ENCODE measurements around the gene TOLLIP.
"Not testable (repeated sequence)": the region's sequence is repeated elsewhere in the genome, so short reads cannot be mapped to it uniquely, and the experiment has no call there.

The TOLLIP gene

GRCh38 chr11:1263010-1263409 is 46.4 kb downstream of the TOLLIP start:
- no peak for DNase-seq (ENCODE audit: low spot score)

DNA sequence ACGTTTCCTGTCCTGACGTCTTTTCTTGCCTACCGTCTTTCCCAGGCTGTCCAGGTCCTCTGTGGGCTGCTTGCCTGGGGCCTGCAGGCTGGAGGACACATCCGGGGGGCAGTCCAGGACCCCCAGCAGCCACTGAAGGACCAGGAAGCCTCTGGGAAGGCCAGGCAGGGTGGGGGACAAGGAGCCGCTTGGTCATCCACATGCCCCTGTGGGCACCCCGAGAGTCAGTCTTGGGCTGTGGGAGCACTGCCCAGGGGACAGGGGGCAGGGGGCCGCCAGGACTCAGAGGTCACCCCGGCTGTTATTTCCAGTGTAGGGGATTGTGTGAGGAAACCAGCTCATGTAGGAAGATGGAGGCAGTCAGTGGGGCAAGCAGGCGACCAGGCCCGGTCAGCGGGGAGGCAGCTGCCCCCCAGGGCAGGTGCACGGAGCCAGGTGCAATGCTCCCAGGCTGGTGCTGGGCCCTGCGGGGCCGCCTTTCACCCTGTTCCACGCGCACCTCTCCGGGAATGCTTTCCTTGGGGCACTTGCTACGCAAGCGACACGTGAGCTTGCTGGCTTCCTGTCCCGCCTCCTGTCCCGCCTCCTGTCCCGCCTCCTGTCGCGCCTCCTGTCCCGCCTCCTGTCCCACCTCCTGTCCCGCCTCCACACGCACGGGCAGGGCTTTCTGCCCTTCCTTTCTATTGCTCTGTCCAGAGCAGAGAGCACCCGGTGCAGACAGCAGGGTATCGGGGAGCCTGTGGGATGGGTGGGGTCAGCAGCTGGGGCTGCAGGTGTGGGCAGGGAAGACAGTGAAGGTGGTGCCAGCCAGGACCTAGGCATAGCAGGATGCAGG is 47.0 kb downstream of the TOLLIP start:
- peak; percentile 89 for DNase-seq (ENCODE audit: low spot score)

GRCh38 chr11:1261241-1262071 is 48.0 kb downstream of the TOLLIP start:
- DNase-seq (ENCODE audit: low spot score): no peak

DNA sequence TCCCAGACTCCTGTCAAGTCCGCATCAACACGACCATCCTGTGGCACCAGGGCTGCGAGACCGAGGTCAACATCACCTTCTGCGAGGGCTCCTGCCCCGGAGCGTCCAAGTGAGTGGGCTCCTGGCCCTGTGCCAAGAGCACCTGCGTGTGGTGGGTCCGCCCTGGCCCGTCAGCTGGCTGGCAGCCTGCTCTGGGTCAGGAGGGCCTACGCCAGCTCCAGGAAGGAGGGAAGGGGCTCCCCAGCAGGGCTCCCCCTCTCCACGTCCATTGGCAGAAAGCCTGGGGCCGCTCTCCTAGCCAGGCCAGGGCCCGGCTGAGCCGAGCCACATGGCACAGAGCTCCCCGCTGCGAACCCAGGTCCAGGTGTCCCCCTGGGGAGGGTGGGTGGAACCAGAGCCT is 48.8 kb downstream of the TOLLIP start:
- no peak for DNase-seq (ENCODE audit: low spot score)

- DNase-seq (ENCODE audit: low spot score): no peak
Observed at GRCh38 chr11:1260023-1260501, 49.4 kb downstream of the TOLLIP start.

GRCh38 chr11:1259561-1259960 is 49.9 kb downstream of the TOLLIP start:
- no peak for DNase-seq (ENCODE audit: low spot score)

GRCh38 chr11:1259076-1259461 is 50.4 kb downstream of the TOLLIP start:
- no peak for DNase-seq (ENCODE audit: low spot score)

- DNase-seq (ENCODE audit: low spot score): no peak
Observed at GRCh38 chr11:1258401-1259075, 50.9 kb downstream of the TOLLIP start.

DNA sequence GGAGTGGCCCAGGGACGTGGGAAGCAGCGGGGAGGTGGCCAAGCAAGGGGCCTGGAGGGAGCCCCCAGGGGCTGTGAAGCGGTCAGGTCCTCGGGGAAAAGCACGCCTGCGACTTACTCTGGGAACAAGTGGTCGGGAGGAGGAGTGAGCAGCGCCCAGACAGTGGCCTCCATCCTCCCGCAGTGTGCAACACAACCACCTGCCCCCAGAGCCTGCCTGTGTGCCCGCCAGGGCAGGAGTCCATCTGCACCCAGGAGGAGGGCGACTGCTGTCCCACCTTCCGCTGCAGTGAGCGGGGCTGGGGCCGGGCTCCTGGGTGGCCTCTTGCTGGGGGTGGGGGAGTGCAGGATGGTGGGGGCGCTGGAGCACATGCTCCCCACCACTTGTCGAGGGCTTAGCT is 51.5 kb downstream of the TOLLIP start:
- no peak for DNase-seq (ENCODE audit: low spot score)

- no peak for DNase-seq (ENCODE audit: low spot score)
Observed at GRCh38 chr11:1257366-1257765, 52.1 kb downstream of the TOLLIP start.

- no peak for DNase-seq (ENCODE audit: low spot score)
Observed at GRCh38 chr11:1256257-1257045, 53.0 kb downstream of the TOLLIP start.

DNA sequence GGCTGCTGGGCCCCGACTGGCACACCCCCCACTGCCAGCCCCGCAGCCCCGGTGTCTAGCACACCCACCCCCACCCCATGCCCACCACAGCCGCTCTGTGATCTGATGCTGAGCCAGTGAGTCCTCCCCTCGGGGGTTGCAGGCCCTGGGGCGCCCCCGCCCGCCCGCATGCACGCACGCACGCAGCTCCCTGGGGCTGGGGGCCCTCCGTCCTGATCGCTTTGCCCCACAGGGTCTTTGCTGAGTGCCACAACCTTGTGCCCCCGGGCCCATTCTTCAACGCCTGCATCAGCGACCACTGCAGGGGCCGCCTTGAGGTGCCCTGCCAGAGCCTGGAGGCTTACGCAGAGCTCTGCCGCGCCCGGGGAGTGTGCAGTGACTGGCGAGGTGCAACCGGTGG is 54.3 kb downstream of the TOLLIP start:
- DNase-seq (ENCODE audit: low spot score): no peak

GRCh38 chr11:1254733-1255132 is 54.7 kb downstream of the TOLLIP start:
- no peak for DNase-seq (ENCODE audit: low spot score)

- no peak for DNase-seq (ENCODE audit: low spot score)
Observed at GRCh38 chr11:1254086-1254648, 55.3 kb downstream of the TOLLIP start.

DNA sequence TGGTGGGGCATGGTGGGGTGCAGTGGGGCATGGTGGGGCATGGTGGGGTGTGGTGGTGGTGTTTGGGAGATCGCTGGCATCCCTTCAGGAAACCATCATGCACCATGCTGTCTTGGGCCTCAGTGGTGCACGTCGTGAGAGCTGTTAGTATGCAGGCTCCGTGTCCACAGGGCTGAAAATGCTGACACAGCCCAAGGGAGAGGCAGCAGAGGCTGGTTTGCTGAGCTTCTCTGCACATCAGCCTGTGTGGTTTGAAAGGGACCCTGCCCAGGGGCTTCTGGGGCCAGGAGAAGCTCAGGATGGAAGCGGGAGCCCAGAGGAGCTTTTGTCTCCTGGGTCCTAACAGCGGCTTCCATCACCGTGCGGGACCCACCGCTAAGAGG is 56.3 kb downstream of the TOLLIP start:
- DNase-seq (ENCODE audit: low spot score): no peak

DNA sequence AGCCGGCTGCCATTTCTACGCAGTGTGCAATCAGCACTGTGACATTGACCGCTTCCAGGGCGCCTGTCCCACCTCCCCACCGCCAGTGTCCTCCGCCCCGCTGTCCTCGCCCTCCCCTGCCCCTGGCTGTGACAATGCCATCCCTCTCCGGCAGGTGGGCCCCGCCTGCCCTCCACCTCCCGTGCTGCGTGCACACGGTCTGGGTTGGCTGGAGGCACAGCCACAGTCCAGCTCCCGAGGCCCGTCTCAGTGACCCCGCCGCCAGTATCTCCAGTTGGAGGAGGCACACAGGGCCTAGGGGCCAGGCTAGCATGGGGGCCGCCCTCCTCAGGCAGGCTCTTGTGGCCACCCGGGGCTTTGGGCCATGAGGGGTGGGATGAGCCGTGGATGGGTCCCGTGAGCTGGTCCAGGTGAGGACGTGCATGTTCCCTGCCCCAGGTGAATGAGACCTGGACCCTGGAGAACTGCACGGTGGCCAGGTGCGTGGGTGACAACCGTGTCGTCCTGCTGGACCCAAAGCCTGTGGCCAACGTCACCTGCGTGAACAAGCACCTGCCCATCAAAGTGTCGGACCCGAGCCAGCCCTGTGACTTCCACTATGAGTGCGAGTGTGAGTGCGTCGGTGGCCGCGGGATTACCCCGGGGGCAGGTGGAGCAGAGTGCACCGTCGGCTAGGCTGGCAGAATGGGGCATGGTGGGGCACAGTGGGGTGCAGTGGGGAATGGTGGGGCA is 56.9 kb downstream of the TOLLIP start:
- DNase-seq (ENCODE audit: low spot score): no peak

- DNase-seq (ENCODE audit: low spot score): no peak
Observed at GRCh38 chr11:1251236-1251770, 58.1 kb downstream of the TOLLIP start.

- DNase-seq (ENCODE audit: low spot score): not testable (repeated sequence)
Observed at GRCh38 chr11:1250411-1250810, 59.0 kb downstream of the TOLLIP start.

DNA sequence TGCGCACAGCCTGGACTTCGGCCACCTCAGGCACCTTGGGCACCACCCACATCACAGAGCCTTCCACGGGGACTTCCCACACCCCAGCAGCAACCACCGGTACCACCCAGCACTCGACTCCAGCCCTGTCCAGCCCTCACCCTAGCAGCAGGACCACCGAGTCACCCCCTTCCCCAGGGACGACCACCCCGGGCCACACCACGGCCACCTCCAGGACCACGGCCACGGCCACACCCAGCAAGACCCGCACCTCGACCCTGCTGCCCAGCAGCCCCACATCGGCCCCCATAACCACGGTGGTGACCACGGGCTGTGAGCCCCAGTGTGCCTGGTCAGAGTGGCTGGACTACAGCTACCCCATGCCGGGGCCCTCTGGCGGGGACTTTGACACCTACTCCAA is 60.5 kb downstream of the TOLLIP start:
- not testable (repeated sequence) for DNase-seq (ENCODE audit: low spot score)

- not testable (repeated sequence) for DNase-seq (ENCODE audit: low spot score)
Observed at GRCh38 chr11:1247026-1247425, 62.4 kb downstream of the TOLLIP start.

Data from pons (tissue), 1 donor.